Frontal cortex (tissue), 4 donors: ENCODE data around the gene SPIN1. TPM values are rescaled to one million over a fixed set of nuclear protein-coding genes. Genes with fewer than 3 reads are reported as not detected.

Source experiments
- DNase-seq, 2 donors: peaks; one replicate each; pipeline ENCODE4 v3.0.0; 2012; ENCODE audit warnings: low spot score in 2 of 2
- FAIRE-seq: peaks from 2 replicates; lab custom pipeline; 2012; peaks lifted over from hg19 to GRCh38; lab: Jason Lieb, UNC
- total RNA-seq: library from RNA; depleted of rRNA; stranded (reverse); fragments of >200 nt; gene quantifications from one replicate; pipeline ENCODE4 v1.2.3, GENCODE V29; 2014
- donor health status: control.
- donor health status: control.
- donor health status: control.

Gene SPIN1
- total RNA-seq, 1 donor from 2014 or later = 351 TPM

GRCh38 chr9:88387552-88388202 is 567 bp upstream of the SPIN1 start:
- DNase-seq (peak; percentile 44 to 53), FAIRE-seq (no peak)

DNA sequence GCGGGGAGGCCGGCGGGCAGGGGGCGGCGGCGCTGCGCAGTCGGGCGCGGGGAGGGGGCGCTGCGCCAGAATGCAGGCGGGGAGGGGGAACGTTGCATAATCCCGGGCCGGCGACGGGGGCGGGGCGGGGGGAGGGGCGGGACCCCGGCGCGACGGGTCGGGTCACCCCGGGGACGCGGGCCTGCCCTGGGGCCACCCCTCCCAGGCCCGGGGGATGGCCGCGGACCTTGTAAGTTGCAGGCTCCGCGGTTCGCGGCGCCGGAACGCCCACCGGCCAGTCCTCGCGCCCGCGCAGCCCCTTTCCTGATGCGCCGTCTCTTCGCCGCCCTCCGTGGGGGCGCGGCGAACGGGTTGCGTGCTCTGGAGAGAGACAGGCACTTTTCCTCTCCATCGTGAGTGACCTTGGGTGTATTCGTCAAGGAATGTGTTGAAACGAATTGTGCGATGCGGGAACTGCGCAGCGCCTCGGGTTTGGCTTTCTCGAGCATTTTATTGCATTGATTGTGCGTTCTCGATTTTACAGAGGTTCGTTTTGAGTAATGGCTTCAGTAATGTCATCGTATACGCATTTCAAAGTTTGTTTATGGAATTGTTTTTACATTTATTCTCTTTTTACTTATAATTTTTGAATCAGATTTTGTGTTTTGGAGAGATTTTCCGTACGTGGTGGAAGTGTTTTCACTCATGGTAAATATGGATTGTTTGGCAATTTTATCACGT is 802 bp downstream of the SPIN1 start:
- DNase-seq = peak; percentile 74 to 81
- no peak for FAIRE-seq

DNA sequence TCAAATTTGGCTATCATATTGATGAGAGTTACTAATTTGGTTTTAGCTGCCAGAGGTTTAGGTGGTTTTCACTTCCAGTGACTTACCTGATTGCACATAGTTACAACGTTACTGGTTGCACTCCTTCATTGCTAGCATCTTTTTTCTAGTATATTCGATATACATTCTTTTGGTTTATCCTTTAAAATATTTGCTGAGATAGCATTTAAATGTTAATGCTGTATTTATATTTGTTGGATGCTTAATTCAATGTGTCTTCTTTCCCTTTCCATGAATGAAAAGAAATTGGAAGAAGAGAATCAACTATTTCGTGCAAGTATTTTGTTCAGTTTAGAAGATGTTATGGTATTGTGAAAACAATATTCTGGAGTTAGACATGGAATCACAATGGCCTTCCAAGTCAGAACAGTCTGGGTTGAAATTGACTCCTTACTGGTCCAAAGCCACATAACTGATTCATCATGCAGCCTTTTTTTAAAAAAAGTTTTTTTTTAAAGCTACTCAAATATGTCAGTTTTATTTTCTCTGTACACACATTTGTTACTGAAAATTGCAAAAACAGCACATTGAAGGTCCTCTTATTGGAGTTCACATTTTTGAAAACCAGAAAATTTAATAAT is 2.2 kb downstream of the SPIN1 start:
- FAIRE-seq = no peak
- DNase-seq = no peak

- DNase-seq = no peak
- FAIRE-seq = no peak
Measured at GRCh38 chr9:88391236-88391635, 3.0 kb downstream of the SPIN1 start.

GRCh38 chr9:88391921-88392320 is 3.7 kb downstream of the SPIN1 start:
- FAIRE-seq = no peak
- DNase-seq = no peak

- no peak for DNase-seq
- no peak for FAIRE-seq
Measured at GRCh38 chr9:88392549-88392948, 4.3 kb downstream of the SPIN1 start.

DNA sequence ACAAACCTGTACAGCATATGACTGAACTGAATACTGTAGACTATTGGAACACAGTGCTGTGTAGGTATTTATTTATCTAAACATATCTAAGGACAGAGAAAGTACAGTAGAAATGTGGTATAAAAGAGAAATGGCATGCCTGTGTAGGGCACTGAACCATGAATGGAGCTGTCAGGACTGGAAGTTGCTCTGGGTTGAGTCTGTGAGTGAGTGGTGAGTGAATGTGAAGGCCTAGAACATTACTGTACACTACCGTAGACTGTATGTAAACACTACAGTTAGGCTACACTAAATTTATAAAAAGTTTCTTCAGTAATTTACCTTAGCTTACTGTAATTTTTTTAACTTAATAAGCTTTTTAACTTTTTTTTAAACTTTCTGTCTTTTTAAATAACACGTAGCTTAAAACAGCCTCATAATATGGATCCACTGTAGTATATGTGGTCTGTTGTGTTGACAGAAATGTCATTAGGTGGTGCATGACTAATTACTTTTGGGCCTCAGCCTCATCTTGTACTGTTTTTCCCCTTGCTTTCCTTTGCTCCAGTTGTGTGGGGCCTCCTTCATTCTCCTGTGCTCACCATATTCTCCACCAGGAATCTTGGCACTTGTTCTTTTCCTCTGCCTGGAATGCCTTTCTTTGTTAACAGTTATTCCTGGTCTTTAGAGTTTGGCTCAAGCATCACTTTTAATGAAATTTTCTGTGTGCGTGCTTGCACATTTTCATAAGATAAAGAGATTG is 8.8 kb downstream of the SPIN1 start:
- no peak for DNase-seq

DNA sequence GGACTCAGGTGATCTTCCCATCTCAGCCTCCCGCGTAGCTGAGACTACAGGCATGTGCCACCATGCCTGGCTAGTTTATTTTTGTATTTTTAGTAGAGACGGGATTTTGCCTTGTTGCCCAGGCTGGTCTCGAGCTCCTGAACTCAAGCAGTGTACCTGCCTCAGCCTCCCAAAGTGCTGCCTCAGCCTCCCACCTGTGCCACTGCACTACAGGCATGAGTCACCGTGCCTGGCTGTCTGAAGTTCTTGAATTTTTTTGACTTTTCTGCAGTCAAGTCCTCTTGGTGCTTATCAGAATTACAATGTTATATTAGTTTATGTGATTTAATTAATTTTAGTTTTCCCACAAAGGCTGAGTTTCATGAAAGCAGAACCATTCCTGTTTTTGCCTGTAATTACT is 9.8 kb downstream of the SPIN1 start:
- FAIRE-seq (no peak), DNase-seq (no peak)

More for the DNA sequence above, 8.8 kb downstream of the SPIN1 start:
- FAIRE-seq = no peak

DNA sequence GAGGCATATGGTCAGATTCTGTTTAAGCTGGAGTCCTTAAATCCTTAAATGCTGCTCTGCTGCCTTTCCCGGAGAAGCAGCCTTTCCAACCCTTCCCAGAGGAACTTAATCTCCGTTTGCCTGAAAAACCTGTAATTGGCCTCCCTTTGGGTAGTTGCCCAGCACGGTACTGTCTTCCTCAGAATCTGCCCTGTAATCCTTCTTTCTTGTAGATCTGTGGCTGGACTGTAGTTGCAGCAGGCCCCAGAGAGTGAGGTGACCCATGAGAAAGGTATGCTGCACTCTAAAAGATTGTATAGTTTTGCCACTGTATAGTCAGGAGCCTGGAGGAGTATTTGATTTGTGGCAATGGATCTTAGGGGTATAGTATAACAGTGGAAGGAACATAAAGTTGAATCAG is 11.7 kb downstream of the SPIN1 start:
- DNase-seq (no peak), FAIRE-seq (no peak)

- DNase-seq = no peak
- FAIRE-seq = no peak
Measured at GRCh38 chr9:88403340-88403739, 15.1 kb downstream of the SPIN1 start.

DNA sequence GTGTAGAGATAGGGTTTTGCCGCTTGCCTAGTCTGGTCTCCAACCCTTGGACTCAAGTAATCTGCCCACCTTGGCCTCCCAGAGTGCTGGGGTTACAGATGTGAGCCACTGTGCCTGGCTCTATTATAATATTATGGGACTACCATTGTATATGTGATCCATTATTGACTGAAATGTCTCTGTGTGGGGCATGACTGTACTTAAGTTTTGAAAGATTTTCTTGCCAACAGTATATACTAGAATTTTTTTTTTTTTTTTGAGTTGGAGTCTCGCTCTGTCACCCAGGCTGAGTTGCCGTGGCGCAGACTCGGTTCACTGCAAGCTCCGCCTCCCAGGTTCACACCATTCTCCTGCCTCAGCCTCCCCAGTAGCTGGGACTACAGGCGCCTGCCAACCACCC is 17.8 kb downstream of the SPIN1 start:
- no peak for FAIRE-seq
- no peak for DNase-seq

DNA sequence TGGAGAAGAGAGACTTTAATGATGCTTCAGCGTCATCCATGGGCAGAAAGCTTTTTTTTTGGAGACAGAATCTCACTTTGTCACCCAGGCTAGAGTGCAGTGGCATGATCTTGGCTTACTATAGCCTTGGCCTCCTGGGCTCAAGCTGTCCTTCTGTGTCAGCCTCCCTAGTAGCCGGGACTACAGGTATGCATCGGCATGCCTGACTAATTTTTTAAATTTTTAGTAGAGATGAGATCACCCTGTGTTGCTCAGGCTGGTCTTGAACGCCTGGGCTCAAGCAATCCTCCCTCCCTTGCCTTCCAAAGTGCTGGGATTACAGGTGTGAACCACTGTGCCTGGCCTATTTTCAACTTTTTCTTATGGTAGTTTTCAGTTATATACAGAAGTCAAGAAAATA is 23.2 kb downstream of the SPIN1 start:
- no peak for FAIRE-seq
- DNase-seq = no peak

DNA sequence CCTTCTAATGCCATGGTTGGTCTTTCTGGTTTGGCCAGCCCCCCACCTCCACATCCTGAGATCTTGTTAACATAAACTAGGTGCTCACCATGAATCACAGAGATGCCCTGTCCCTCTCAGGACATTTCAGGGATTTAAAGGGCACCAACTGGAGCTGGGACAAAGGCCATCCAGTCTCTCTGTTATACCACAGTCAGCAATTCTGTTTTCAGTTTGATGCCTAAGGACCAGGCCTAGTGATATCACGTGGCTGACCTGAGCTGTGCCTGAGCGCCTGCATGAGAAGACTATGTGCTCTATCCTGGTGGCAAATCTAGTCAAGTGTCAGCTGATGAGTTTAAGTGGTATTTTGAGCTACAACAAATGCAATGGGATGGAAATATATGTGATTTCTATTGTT is 26.1 kb downstream of the SPIN1 start:
- DNase-seq (no peak), FAIRE-seq (no peak)

- DNase-seq (no peak), FAIRE-seq (no peak)
Measured at GRCh38 chr9:88418025-88418424, 29.8 kb downstream of the SPIN1 start.

DNA sequence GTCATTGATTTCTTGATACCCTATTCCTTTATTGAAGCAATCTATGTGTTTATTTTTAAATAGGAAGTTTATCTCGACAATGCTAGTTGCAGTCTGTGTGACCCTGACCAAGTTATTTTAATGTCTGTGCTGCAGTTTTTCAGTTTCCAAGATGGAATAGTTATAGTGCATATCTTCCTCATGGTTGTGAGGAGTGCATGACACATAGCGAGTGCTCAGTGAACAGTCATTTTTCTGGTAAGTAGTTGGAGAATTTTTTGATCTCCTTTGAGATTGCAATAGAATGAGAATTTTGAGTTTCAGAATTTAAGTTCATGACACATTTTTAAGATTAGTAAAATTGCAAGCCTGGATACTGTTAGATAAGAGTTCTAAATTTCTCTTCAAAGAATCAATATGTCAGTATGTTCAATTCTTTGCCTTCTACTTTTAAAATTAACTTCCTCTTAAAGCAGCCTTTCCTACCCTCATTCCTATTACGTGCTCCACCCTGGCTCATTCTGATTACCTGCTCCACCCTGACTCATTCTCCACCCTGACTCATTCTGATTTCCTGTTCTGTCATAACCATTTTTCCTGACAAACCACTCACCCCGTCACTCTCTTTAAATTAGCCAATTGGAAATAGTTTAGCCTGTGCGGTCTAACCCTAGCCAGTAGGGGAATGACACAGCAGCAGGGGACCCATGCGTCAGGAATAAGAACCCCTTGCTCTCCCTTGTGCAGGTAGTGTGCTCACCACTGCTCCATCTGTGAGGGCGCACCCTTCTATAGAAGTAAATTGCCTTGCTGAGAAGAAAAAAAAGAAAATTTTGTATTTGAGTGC is 30.7 kb downstream of the SPIN1 start:
- no peak for DNase-seq
- no peak for FAIRE-seq

DNA sequence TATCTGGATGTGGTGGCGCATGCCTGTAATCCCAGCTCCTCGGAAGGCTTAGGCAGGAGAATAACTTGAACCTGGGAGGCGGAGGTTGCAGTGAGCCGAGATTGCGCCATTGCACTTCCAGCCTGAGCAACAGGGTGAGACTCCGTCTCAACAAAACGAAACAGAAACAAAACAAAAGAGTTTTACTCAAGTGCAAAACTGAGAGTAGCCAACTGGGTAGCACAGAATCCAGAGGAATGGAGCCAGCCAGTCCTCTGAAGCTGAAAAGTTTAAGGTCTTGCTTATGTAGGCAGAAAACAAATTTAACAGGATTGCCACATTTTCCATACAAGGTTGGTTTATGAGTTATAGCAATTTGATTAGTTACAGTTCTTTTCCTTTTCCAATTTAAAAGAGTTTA is 32.0 kb downstream of the SPIN1 start:
- DNase-seq = no peak
- no peak for FAIRE-seq

GRCh38 chr9:88421348-88421747 is 33.1 kb downstream of the SPIN1 start:
- no peak for FAIRE-seq
- DNase-seq = no peak

GRCh38 chr9:88425538-88425950 is 37.3 kb downstream of the SPIN1 start:
- FAIRE-seq = no peak
- DNase-seq = no peak

DNA sequence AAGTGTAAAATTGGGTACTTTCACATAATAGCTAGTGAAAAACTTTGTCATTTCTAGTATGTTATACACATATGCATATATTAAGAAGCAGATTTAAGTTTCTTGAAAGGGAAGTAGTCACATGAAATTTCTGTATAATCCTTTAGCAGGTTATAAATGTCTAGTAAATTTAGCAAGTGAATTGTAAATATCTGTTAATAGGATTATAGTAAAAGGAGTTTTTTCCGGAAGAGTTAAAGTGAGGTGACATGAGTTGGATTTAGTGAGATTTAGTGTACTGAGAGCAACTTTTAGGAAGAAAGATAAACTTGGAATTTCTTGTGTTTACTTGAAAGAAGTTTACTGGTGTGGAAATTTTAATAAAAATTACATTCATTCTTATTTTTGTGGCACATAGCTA is 38.4 kb downstream of the SPIN1 start:
- FAIRE-seq (no peak), DNase-seq (no peak)
